ENCODE results near the gene GPR171.
A peak's percentile ranks its signal among the peaks of the same experiment; 100 is the strongest.

GPR171 gene

DNA sequence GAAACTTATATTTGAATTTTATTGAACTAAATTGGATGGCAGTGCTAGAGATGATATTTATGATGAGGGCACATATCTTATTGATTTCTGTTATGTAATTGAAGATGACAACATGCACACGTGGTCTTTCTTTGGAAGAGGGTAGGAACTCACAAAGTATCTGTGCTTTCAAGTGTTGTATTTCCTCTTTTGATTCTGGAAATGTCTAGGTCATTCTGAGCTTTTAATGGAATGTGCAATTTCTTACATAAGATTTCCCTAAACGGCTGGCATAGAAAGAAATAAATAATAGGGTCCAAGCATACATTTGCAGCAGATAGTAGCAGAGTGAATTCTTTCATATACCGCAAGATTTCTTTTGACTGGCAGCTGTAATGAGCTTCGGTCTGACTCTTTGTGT is 10.1 kb upstream of the GPR171 start:
- no peak for DNase-seq

DNA sequence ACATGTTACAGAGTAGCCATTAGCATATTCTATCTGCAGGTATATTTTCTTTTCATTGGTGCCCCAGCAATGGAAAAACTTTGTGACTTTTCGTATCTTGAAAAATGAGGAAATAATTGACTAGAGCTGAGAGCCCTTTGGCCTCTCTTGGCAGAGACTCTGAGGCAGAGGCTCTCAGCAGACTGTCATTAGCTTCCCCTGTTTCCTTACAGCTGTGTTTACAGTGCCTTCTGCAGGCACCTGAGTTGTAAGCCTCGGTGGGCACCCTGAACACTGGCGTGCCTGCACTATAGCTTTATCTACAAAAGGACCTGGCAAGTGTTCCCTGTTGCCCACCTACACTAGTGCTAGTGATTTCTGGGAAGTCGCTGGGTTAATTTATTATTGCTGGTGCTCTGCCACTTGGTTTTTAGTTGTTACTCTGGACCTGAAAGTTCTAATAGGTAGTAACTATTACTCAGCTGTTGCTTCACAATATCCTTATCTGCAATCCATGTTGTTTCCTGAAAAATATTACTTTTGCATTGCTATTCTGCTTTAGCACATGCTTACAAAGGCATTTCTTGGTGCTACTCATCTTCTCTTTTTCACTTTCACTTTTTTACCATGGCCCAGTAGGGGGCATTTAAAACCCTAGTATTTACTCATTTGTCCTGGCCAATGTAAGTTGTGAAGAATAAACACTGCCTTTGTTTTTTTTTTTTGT is 7.8 kb upstream of the GPR171 start:
- DNase-seq: no peak

DNA sequence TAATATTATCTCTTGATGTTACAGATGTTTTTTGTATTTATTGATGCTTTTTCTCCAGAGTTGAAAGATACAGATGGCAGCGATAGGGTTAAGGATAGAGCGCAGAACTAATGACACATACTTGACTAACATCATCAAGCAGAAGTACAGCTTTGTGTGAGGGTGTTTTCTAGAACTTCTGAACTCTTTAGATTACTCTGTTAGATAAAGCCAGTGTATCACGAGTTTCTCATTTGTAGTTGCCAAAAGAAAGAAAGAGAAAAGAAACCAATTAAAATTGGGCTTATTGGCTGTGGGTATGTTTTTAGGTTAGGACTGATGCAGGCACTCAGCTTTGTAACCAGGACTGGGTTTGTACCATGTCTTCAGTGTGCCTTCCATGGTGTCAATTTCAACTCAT is 6.6 kb upstream of the GPR171 start:
- no peak for DNase-seq

DNA sequence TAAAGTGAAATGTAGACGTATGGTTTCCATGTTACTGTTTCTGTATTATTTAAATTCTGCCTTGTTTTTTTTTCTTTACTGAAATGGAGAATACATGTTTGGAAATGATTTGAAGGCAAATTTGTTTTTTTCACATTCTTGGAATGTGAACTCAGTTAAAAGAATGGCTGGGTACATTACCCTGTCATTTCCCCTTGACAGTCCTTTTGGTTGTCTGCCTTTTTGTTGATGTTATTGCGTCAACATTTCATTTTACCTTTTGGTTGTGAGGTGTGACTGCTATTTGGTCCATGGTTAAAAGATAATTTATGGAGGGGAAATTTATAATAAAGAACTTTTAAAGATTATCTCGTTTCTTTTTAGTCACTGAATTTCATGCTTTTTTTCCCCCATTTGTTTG is 3.2 kb upstream of the GPR171 start:
- no peak for DNase-seq

DNA sequence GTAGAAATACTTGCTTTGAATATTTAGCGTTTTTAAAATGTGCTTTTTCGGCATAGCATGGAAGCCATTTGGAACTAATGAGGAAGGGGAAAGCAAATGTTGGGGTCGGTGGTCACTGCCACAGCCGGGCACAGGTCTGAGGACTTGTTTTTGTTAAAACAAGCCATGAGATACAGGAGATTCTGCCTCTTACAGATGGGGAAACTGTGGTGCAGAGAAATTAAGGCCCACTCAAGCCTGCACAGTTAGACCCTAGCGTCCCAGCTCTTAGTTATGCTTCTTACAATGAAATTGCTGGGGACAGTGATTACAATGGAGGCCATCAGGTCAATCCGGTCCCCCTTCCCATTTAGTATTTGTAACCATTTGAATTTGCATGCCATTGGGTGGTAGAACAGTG is 2.5 kb upstream of the GPR171 start:
- DNase-seq: no peak

DNA sequence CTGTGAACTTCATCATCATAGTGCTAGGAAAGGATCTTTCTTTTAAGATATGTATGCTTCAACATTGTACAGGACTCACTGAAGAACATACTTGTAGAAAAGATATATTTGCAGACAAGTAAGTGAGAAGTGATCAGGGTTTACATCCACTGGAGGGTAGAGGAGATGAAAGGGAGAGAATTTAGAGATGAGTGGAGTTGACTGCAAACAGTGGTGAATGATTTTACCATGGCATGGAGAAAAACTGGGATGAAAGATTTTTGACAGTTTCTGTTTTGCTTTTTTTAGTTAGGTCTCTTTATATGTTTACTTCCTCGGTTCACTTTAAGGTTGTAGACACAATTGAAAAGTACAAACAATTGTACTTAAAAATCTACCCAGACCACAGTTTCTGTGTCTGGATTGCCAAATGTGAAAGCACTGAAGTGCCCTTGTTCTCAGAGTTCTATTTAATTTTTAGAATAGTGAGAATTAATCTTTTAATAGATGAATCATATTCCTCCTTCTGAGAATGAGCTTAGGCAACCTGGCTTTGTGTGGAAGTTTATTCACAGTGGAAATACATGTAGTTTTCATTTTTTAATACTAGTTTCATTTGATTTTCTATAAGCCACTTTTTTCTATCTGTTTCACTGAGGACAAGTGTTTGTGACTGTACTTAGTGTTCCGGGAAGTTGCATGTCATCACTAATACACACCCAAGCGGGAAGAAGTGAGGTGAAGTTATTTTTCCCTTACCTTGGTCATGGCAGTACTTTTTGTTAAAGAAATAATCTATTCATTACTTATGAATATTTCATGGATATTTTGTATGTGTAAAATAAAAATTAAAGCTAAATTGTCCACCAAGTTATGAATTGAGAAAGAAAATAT is 1.8 kb upstream of the GPR171 start:
- peak in 1 of 2 experiments; percentile 27 for DNase-seq

DNA sequence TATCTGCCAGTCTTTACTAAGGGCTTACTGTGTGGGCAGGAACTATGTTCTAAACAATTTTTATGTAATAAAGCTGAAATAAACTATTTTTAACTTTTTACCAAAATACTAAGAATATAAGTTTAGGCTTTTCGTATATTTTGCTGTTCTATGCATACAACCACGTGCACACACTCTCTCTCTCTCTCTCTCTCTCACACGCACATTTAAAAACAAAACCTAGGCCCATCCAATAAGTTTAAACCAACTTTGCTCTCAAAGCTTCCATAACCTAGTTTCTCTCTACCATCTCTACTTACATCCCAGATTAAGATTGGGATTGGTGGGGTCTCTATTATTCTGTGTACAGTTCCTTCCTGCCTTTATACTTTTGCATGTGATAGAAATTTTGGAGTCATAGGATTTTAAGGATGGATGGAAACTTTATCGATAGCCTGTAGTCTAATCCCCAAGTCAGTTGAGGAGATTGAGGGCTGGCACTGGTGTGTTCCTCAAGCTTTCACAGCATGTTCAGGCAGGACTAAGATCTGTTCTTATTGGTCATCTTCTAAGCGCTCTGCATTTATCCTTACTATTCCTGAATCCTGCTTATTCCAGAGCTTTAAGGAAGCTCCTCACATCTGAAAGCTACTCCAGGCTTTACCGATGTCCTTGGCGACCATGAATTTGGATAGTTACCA is 1.8 kb downstream of the GPR171 start:
- DNase-seq: no peak

DNA sequence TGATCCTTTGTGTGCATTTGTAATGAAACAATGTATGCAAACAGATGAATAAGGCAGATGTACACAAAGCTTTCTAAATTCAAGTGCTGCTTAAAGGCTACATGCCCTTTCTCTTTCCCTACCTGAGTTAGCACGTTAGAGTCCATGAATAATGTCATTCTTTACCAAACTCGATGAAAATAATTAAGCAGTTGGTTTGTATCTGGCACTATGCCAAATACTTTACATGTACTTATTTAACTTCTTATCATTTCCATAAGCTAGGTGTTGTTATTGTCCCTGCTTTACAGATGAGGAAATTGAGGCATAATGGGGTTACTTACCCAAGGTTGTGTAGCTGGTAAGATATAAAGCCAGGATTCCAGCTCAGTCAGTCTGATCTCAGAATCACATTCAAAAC is 2.4 kb downstream of the GPR171 start:
- no peak for DNase-seq

DNA sequence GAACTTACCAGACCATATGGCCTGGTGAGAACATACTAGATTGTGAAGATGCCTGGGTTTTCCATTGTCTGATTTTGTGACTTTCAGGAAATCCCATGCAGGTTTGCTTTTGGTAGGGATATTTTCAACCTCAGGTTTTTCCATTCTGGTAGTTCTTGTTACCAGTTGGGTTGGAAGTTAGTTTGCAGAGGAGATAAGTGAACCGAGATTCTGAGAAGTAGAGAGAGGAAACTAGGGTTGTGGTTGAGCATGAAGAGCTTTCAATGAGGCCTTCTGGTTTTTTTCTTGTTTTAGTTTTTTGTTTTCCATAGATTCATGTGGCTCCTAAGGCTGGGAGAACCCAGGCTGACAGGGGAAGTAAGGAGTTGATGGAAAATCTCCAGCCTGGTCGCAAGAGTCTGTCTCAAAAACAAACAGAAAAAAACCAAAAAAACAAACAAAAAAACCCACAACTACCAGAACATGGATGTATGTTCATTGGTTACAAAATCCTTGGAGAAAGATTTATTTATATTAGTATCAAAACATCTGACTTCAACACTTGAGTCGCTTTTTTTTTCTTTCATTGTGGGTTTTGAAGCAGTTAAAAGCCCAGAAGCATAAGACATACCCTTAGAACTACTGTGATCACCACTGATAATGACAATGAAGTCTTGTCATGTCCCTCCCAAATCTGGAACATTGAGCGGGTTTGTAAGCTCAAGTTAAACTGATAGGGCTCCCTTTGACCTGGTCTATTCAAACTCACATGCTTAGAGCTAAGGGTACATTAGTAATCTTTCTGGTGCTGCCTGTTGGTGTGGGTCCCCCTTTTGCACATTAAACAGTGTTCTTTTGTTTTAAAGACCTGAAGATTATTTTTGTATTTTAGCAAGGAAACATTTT is 3.2 kb downstream of the GPR171 start:
- DNase-seq: no peak

DNA sequence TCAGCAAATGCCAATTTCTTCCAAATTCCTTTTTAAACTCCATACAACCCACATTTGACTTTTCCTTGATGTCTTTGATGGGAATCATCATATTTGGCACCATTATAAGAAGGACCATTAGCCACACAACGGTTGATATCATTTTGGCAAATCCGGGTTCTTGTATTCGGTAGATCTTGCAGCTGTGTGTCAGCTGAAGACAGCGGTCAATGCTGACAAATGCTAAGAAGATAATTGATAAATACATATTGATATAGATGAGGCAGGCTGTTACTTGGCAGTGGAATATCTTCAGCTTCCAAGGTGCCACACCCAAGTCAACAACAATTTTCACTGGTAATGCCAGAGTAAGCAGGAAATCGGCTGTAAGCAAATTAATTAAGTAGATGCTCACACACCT is 4.2 kb downstream of the GPR171 start:
- no peak for DNase-seq

DNA sequence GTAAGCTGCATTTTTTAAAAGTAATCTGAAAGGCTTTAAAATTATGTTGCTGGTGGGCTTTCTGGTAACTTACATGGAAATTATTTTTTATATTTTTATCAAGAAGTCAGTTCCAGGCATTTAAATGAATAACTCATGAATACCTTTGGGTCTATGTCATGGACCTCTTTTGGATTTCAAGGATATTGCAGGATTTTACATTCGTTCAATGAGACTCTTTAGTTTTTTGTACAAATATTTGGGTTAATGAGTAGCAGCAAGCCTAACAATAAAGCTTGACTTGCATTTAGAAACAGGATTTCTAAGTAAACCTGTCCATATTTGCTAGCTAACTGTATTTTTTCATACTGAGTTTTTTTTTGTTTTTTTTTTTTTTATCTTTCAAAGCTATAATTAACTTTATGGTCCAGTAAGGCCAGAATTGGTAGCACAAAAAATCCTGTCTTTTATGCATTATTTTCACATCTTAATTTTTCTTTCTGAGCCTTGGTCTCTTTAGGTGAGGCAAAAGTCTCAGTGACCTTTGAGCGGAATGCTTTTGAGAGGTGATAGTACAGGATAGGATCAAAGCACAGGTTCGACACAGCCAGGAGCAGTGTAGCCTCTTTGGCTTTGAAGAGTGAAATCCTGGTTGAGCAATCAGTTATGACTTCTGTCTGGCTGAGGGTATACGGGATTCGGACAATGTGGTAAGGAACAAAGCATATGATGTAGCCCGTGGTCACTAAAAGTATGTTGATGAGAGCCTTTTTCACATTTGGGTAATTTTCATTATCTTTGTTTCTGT is 4.8 kb downstream of the GPR171 start:
- no peak for DNase-seq

DNA sequence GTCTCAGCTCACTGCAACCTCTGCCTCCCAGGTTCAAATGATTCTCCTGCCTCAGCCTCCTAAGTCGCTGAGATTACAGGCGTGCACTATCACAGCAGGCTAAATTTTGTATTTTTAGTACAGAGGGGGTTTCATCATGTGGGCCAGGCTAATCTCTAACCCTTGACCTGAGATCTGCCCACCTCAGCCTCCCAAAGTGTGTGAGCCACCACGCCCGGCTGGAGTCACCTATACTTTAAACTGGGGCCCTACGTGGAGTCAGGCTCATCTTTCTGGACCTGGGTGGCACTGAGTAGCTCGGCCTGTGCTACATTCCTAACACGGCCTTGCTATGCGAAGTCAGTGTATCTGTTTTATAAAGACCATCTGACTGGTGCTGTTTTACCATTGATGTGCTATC is 5.8 kb downstream of the GPR171 start:
- DNase-seq: no peak

DNA sequence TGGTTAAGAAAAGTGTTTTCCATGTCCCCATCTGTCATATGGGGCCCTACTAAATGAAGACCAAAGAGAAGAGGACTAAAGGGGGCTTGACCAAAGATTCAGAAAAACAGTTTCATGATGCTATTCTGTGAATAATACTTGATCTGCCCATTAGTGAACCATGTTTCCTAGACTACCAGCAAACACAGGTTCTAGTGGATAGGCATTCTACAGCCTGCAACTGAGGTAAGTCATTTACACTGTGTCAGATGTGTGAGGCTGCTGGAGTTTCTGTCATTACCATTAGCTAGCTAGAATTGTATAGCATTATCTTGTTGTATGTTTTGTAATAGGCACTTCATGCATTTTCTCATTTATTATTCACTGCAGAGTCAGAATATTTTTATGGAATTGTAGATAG is 6.6 kb downstream of the GPR171 start:
- DNase-seq: no peak

DNA sequence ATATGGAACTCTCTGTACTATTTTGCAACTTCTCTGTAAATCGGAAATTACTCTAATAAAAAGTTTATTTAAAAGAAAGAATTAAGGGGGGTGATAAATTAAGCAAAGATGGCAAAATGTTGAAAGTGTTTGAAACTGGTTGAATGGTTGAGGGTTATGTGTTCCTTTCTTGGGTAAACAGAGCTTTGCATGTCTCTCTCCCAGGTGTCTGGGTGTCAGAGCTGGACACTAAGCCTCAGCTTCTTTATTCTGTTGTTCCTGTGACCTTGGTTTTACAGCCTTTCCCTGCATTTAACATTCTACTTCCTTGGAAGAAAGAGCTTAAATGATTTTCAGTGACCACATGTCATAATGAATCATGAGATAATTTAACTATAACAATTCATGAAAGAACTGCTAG is 7.2 kb downstream of the GPR171 start:
- DNase-seq: no peak

DNA sequence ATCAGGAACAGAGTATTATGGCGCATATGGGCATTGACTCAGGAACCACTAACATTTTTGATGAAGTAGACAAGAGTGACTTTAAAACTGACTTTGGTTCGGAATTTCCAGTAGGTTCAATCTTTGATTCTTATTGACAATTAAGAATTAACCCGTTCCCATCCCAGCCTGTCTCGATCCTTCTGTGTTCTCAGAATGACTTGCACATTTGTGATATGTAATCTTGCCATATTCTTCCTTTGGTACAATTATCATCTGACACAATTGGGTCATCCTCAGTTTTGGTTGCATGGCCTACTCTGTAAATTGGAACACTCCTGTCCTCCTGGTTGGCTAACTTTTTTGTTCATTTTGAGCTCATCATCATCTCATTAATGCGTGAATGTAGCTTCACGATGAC is 10.5 kb downstream of the GPR171 start:
- DNase-seq: no peak

DNA sequence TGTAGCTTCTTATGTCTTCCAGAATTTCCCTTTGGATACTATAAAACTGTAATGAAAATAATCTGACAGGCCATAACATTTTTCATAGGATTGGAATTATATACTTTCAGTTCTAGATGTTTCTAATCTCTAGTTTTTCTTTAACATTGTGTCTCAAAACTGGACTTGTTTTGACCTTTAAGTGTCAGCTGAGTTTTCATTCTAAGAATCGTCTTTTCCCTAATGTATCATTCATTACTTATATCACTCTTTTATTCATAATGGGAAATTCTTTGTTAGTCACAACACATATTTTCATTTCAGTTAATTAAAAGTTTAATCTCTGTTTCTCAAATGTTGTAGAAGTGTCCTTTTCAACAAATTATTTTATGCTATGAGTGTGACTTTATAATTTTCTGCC is 11.9 kb downstream of the GPR171 start:
- DNase-seq: no peak

DNA sequence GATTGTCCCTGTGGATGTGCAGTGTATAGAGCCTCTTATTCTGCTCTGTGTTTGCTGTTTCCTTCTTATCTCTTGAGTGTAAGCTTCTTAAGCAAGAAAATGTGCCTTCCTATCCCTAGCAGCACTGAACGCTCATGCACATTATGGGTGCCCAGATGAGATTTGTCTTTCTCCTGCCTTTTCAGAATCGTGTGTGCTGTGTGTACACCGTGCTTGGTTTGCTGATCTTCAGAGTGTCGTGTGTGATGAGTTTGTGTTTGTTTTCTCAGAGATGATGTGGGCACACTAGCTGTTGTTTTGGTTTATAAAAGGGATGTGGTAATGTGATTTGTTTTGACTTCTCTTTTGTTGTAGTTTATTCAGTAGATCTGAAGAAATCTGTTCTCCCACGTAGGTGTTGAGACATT is 19.7 kb downstream of the GPR171 start:
- DNase-seq: no peak

DNA sequence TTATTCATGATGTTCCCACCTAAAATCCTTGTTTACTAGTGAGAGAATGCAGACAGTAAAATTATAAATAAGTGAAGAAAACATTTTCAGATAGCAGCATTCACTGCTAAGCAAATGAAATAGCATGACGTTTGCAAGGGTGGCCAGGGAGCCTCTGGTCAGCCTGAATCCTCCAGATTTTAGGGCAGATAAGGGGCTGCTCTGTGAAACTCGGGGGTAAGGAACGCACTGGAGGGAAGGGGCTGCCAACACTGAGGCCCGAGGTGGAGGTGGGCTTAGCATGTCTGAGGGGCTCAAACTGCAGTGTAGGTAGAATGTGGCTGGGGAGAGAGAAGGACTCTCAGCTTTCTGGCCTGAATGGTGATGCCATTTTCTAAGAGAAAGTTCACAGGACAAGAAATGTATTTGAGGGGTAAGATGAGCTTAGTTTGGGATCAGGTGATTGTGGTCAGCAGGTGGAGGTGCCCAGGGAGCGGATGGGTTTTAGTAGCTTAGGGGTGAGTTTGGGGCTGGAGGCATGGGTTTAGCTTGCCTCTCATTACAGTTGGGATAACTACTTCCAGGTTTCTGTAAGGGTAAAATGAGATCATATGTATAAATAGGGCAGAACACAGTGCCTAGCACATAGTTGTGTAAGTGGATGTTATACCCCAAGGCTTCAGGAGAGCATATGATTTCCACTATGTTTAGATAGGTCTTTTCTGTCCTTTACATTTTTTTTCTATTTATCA is 20.5 kb downstream of the GPR171 start:
- no peak for DNase-seq

DNA sequence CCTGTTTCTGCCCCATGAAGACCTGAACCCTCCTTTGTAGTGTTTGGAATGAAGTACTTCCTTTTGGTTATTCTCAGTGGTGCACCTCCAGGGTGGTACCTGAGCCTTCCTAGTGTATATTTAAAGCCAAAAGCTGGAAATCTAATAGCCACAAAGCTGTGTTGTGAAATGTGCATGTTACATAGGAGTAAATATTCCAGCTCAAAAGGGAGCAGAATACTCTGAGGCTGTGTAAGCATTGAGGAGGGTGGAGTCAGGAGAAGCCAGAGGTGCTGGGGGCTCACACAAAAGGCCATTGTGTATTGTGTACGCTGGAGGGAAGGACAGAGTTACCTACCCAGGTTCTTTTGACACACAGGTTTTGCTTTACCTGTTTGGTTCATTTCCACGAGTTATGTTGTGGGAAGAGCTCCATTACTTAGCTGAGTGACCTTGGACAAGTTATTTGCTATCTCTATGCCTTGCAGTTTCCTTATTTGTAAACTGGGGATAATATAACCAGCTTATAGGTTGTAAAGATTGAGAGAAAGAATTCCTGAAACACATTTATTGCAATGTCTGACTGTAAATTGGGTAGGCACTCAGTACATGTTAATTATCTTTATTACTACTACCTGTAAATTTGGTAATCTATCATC is 24.7 kb downstream of the GPR171 start:
- no peak for DNase-seq

DNA sequence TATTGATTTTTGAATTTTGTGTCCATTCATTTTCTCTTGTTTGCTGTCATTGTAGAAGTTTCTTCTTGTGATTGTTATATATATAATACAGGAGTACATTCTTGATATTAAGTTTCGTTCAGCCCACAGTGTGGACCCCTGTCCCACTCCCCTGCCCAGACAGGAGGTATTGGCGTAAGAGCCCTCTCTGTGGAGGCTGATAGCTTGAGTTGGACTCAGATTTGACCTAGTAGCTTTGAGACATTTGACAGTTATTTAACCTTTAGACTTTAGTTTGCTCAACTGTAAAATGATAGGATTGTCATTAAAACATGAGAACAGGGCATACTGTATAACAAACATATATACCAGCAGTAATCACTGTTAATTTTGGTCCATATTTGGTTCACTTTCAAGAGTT is 27.1 kb downstream of the GPR171 start:
- DNase-seq: no peak

DNA sequence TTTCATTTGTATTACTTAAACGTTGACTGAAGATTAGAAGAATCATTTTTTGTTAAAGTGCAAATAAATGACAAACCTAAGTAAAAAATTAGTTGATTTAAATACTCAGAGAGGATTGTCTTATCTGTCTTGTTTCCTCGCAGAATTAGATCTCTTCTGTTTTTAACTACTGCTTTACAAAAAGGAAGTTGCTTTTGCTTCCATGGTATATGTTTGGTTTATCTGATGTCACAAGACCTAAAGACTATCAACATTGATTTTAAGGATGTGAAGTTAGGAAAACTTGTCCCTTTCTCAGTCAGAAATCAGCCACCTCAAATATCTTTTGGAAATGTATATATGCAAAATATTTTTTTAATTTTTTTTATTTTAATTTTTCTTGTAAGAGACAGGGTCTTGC is 28.7 kb downstream of the GPR171 start:
- no peak for DNase-seq

Data from stimulated activated CD4-positive, alpha-beta T cell treated with anti-CD3 and anti-CD28 coated beads, Interleukin-4, amount 100 ng/mL, for 4 hours (primary cell).